ENCODE measurements around the gene PTPRF.

- TF ChIP-seq CTCF (IDR thresholded peaks at IDR 0.05) = no peak
- TF ChIP-seq POLR2A (IDR thresholded peaks at IDR 0.05) = no peak
Observed at GRCh38 chr1:43545695-43546387, 15.2 kb downstream of the PTPRF start.
